Smooth muscle cell (in vitro differentiated cells): ENCODE data around the gene PTPN13. TPM values are rescaled to one million over a fixed set of nuclear protein-coding genes. Genes with fewer than 3 reads are reported as not detected.

Source experiments
- DNase-seq: peaks from one replicate; lab custom pipeline; 2025; ENCODE audit not compliant: unreplicated experiment; lab: John Stamatoyannopoulos, UW
- H2AFZ ChIP-seq: fragments of 200-600 bp; sonication (generic); 2 replicates; pipeline ENCODE4 v1.6.0; 2016; ENCODE audit warnings: antibody characterized with exemption, low read depth, mild to moderate bottlenecking
- H3F3A ChIP-seq: fragments of 200-600 bp; sonication (generic); 2 replicates; pipeline ENCODE4 v1.6.0; 2017; ENCODE audit warnings: antibody characterized with exemption, low read depth
- H3K27ac ChIP-seq: fragments of 200-600 bp; sonication (generic); 2 replicates; pipeline ENCODE4 v1.5.1; 2016; ENCODE audit warnings: low read depth, mild to moderate bottlenecking
- H3K27me3 ChIP-seq: fragments of 200-600 bp; sonication (generic); 2 replicates; pipeline ENCODE4 v1.6.1; 2016; ENCODE audit warnings: low read depth, mild to moderate bottlenecking
- H3K36me3 ChIP-seq: fragments of 200-600 bp; sonication (generic); 2 replicates; pipeline ENCODE4 v1.5.1; 2016; ENCODE audit warnings: low read depth
- H3K4me1 ChIP-seq: fragments of 200-600 bp; sonication (generic); 2 replicates; pipeline ENCODE4 v1.5.1; 2016; ENCODE audit warnings: low read depth
- H3K4me2 ChIP-seq: fragments of 200-600 bp; sonication (generic); 2 replicates; pipeline ENCODE4 v1.6.0; 2016; ENCODE audit warnings: mild to moderate bottlenecking
- H3K4me3 ChIP-seq: fragments of 200-600 bp; sonication (generic); 2 replicates; pipeline ENCODE4 v1.5.1; 2016; ENCODE audit warnings: mild to moderate bottlenecking
- H3K79me2 ChIP-seq: fragments of 200-600 bp; sonication (generic); 2 replicates; pipeline ENCODE4 v1.6.0; 2016; ENCODE audit warnings: low read depth, mild to moderate bottlenecking
- H3K9ac ChIP-seq: fragments of 200-600 bp; sonication (generic); 2 replicates; pipeline ENCODE4 v1.6.0; 2016; ENCODE audit warnings: low read depth
- H3K9me3 ChIP-seq: fragments of 200-600 bp; sonication (generic); replicated peaks from 2 replicates; pipeline ENCODE4 v1.5.1; 2016; ENCODE audit warnings: low read depth
- H4K20me1 ChIP-seq: fragments of 200-600 bp; sonication (generic); 2 replicates; pipeline ENCODE4 v1.6.0; 2016; ENCODE audit warnings: low read depth
- CTCF ChIP-seq: fragments of 200-600 bp; sonication (generic); IDR thresholded peaks from 2 replicates; pipeline ENCODE4 v1.5.1; 2017; ENCODE audit warnings: borderline replicate concordance, mild to moderate bottlenecking, antibody characterized with exemption; ENCODE audit not compliant: insufficient read depth, poor library complexity, severe bottlenecking
- whole genome bisulfite sequencing: methylation state at CpG from one replicate; pipeline ENCODE4 v1.1.7; 2016; ENCODE audit warnings: low lambda C conversion rate; 5-methylcytosine and 5-hydroxymethylcytosine counted together
- polyA plus RNA-seq: library from polyadenylated mRNA; unstranded; fragments of >200 nt; fragmentation: Nextera tagmentation; extraction: Ambion mirVana; gene quantifications from 2 replicates; pipeline ENCODE4 v1.2.1, GENCODE V29; 2016
- total RNA-seq: library from RNA; depleted of rRNA; stranded (reverse); fragments of >200 nt; gene quantifications from 2 replicates; pipeline ENCODE4 v1.2.3, GENCODE V29; 2014

The PTPN13 gene
- total and polyA plus RNA-seq, 2 experiments from 2014 or later, result 14.9 to 52.9 TPM

- TF ChIP-seq CTCF, result no peak
- 91% methylated on average over 6 of the region's 6 CpGs for WGBS
Measured at GRCh38 chr4:86579941-86580340, 14.2 kb upstream of the PTPN13 start.

GRCh38 chr4:86582410-86582809, 11.7 kb upstream of the PTPN13 start:
- H2AFZ ChIP-seq, result no peak overlapping the region
- no peaks in the 10 kb centered on the region for H3K4me1 ChIP-seq
- no peaks in the 10 kb centered on the region for H3K9me3 ChIP-seq
- H3K9ac ChIP-seq, result no peak overlapping the region
- no peaks in the 10 kb centered on the region for H3K36me3 ChIP-seq
- no peaks in the 10 kb centered on the region for H3F3A ChIP-seq
- H3K79me2 ChIP-seq, result no peaks in the 10 kb centered on the region
- no peaks in the 10 kb centered on the region for H3K27me3 ChIP-seq
- no peak overlapping the region for H3K4me2 ChIP-seq
- WGBS, result 78% methylated on average over 2 of the region's 2 CpGs
- H4K20me1 ChIP-seq, result no peaks in the 10 kb centered on the region
- H3K4me3 ChIP-seq, result no peak overlapping the region
- DNase-seq, result no peak
- no peak for TF ChIP-seq CTCF
- H3K27ac ChIP-seq, result no peak overlapping the region

More at GRCh38 chr4:86579941-86580340, 14.2 kb upstream of the PTPN13 start:
- Histone ChIP-seq H3K9me3 (no peaks in the 10 kb centered on the region), H3K4me2 (no peak overlapping the region), H3K9ac (no peak overlapping the region), H3K4me1 (no peaks in the 10 kb centered on the region), H4K20me1 (no peaks in the 10 kb centered on the region), H3K36me3 (no peaks in the 10 kb centered on the region), H3F3A (no peaks in the 10 kb centered on the region), H3K4me3 (no peak overlapping the region), H3K79me2 (no peaks in the 10 kb centered on the region), H2AFZ (no peak overlapping the region), H3K27ac (no peak overlapping the region), H3K27me3 (no peaks in the 10 kb centered on the region)
- no peak for DNase-seq

GRCh38 chr4:86586160-86586572, 7.9 kb upstream of the PTPN13 start:
- WGBS, result 64% methylated on average over 4 of the region's 4 CpGs
- Histone ChIP-seq H2AFZ (no peak overlapping the region), H3K9ac (no peak overlapping the region)

More at GRCh38 chr4:86586160-86586572, 7.9 kb upstream of the PTPN13 start:
- TF ChIP-seq CTCF, result no peak
- Histone ChIP-seq H3K27ac (peak overlapping the region; percentile 11), H3K4me2 (no peak overlapping the region), H3K4me3 (no peak overlapping the region), H3K79me2 (no peaks in the 10 kb centered on the region), H3K27me3 (no peaks in the 10 kb centered on the region), H4K20me1 (no peaks in the 10 kb centered on the region), H3K4me1 (no peaks in the 10 kb centered on the region), H3K36me3 (no peaks in the 10 kb centered on the region), H3K9me3 (no peaks in the 10 kb centered on the region), H3F3A (no peaks in the 10 kb centered on the region)
- no peak for DNase-seq
